ENCODE results near the gene CEBPA.
"Not testable (repeated sequence)": the region's sequence is repeated elsewhere in the genome, so short reads cannot be mapped to it uniquely, and the experiment has no call there.

The CEBPA gene

DNA sequence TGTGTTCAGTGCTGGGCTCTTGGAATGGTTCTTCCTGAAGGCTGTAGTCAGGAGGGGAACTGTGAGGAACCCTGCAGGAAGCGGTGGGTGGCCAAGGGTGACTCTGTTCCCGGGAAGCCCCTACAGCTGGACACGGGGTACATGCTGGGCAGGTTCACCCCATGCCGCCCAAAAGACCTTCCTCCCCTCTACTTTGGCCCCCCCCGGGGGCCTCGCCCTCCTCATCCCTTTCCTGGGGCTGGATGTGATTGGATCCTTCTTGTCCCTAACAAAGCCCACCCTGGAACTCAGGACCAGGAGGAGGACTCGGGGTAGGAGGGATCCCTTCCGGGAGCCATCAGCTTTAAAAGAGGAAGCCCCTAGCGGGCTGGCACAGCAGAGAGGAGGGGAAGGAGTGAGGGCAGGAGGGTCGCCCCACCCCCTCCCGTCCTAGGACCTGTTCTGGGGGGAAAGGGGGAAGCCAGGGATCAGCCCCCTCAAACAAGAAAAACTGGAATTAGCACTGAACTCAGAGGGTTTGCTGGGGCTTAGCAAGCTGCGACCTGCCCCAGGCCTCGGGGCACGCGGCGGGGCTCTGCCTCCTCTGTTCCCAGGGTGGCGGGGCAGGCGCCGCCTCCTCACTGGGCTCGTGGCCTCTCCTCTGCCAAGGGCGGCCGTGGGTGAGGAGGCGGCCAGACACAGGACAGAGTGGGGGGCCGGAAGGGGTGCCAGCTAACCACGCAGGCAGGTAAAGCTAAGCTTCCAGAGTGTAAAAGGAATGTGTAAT, 4.0 kb downstream of the CEBPA start:
- DNase-seq (ENCODE audit: low read depth): no peak
- no peak overlapping the region for H3K4me3 ChIP-seq (ENCODE audit: low read depth, low read length)
- in situ Hi-C loops (cut with HindIII; ENCODE audit: low sequenced_read_pairs): no loop called here

DNA sequence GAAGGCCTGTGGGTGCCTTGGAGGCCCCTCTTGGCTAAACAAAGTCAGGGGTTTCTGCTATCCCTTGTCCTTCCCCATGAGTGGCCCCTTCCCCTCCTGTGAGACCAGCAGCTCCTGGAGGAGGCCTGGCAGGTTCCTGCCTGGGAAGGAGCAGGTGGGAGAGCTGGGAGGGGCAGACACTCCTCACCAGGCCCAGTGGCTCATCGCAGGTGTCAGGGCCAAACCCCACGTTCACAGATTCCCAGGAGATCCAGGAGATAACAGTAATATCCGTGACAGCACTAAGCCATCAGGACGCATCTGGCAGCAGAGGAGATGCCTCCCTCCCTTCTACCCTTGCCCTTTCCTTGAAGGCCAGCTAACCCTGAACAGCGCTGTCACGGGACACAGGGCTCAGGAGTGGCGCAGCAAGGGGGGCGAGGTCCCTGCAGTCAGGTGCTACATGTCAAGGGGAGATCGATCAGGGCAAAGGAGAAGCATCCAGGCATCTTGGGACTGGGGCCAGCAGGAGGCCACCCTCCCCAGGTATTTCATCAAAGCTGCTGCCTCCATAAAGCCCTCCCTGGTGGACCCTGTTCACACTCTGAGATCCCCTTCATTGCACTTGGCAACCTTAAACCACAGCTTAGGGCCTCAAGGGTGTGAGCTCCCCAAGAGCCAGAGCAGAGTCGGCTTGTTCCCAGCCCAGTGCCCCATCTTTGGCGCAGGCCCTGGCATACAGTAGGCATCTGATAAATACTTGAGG, 4.8 kb downstream of the CEBPA start:
- H3K4me3 ChIP-seq (ENCODE audit: low read depth, low read length): no peak overlapping the region
- in situ Hi-C loops (cut with HindIII; ENCODE audit: low sequenced_read_pairs): no loop called here
- no peak for DNase-seq (ENCODE audit: low read depth)
- TF ChIP-seq, protein P1, sequence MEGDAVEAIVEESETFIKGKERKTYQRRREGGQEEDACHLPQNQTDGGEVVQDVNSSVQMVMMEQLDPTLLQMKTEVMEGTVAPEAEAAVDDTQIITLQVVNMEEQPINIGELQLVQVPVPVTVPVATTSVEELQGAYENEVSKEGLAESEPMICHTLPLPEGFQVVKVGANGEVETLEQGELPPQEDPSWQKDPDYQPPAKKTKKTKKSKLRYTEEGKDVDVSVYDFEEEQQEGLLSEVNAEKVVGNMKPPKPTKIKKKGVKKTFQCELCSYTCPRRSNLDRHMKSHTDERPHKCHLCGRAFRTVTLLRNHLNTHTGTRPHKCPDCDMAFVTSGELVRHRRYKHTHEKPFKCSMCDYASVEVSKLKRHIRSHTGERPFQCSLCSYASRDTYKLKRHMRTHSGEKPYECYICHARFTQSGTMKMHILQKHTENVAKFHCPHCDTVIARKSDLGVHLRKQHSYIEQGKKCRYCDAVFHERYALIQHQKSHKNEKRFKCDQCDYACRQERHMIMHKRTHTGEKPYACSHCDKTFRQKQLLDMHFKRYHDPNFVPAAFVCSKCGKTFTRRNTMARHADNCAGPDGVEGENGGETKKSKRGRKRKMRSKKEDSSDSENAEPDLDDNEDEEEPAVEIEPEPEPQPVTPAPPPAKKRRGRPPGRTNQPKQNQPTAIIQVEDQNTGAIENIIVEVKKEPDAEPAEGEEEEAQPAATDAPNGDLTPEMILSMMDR (IDR thresholded peaks at IDR 0.05; ENCODE audit: low read depth, low read length, missing control alignments): no peak

More for the DNA sequence above, 4.0 kb downstream of the CEBPA start:
- TF ChIP-seq, protein P1 (IDR thresholded peaks at IDR 0.05; ENCODE audit: low read depth, low read length, missing control alignments): no peak

DNA sequence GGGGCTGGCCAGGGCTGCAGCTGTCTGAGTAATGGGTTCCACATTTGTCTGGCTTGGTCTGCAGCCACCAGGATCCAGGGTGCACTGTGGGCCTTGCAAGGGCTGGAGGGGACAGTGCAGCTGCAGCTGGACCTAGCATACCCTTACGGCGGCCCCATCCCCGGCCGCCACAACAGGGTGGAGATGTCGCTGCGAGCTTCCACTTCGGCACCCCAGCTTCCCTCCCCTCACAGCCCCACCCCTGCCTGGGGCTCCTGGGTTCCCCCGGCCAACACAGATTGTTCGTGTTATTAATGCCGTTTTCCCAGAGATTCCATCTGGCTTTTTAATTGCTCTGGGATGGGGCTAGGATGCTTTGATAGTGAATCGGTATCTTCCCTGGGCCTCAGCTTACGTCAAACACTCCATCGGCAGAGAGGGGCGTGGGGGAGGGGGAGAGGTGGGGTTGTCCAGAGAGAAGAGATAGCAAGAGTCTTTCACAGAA, 5.8 kb downstream of the CEBPA start:
- TF ChIP-seq, protein P1 (IDR thresholded peaks at IDR 0.05; ENCODE audit: low read depth, low read length, missing control alignments): no peak
- no peak for DNase-seq (ENCODE audit: low read depth)
- H3K4me3 ChIP-seq (ENCODE audit: low read depth, low read length): no peak overlapping the region
- in situ Hi-C loops (cut with HindIII; ENCODE audit: low sequenced_read_pairs): no loop called here

DNA sequence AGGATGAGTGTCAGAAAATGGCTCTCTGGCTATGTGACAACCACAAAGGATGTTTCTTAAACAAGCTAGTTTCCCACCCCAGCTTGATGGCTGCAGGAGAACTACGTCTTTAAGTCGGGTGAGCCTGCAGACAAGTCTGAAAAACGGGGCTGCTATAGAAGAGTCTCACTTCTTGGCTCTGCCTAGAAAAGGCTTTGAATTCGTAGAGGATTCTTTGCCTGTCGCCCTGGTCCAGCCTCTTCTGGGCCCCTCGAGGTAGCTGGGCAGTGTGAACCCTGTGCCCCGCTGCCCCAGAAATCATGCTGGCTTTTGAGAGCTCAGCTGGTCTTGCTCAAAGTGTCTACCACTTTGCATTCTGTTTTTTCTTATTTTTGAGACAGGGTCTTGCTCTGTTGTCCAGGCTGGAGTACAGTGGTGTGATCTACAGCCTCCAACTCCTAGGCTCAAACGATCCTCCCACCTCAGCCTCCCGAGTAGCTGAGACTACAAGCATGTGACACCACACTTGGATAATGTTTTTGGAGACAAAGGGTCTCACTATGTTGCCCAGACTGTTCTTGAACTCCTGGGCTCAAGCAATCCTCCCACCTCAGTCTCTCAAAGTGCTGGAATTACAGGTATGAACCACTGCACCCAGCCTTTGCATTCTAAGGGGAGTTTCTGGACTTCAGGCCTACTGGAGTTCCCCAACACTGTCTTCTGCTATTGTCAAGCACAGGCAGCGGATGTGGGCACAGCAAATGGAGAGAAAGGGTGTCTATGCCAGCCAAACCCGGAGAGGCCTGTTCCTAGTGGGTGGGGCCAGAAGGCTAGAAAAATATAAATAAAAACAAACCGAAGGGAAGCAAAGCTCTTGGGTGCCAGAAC, 6.5 kb downstream of the CEBPA start:
- no peak for DNase-seq (ENCODE audit: low read depth)
- no peak overlapping the region for H3K4me3 ChIP-seq (ENCODE audit: low read depth, low read length)
- in situ Hi-C loops (cut with HindIII; ENCODE audit: low sequenced_read_pairs): no loop called here
- TF ChIP-seq, protein P1 (IDR thresholded peaks at IDR 0.05; ENCODE audit: low read depth, low read length, missing control alignments): no peak

DNA sequence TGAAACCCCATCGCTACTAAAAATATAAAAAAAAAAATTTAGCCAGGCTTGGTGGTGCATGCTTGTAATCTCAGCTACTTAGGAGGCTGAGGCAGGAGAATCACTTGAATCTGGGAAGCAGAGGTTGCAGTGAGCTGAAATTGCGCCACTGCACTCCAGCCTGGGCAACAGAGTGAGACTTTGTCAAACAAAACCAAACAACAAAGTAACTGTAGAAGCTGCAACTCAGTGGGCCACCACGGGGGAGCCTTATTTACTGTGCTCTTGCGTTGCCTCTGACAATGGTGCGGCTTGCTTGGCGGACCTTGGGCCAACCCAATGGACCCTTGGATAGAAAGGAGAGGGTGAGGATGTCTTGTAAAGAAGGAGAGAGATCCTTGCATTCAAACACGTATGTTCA, 7.3 kb downstream of the CEBPA start:
- DNase-seq (ENCODE audit: low read depth); H3K4me3 ChIP-seq (ENCODE audit: low read depth, low read length); in situ Hi-C loops (cut with HindIII; ENCODE audit: low sequenced_read_pairs): not testable (repeated sequence)

DNA sequence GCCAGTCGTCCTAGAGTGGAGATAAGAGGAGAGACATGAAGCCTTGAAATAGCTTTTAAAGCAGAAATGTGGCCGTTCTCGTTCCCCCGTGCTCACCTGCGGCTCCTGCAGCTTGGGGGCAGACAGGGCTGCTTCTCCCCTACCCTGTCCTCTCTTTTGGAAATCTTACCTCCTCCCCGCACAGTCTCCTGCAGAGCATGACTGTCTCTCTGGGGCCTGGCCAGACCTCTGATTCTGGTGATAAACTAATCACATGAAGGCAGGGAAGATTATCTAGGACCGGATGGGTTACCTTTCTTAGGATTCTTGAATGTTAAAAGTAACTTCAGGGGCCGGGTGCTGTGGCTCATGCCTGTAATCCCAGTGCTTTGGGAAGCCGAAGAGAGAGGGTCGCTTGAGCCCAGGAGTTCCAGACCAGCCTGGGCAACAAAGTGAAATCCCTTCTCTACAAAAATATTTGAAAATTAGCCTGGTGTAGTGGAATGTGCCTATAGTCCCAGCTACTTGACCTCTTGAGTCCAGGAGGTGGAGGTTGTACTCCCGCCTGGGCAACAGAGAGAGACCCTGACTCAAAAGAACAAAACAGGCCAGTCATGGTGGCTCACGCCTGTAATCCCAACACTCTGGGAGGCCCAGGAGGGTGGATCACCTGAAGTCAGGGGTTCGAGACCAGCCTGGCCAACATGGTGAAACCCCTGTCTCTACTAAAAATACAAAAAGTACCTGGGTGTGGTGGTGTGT, 8.1 kb downstream of the CEBPA start:
- in situ Hi-C loops (cut with HindIII; ENCODE audit: low sequenced_read_pairs): loop anchor here (5.0 kb wide), 1 partner anchor 47 kb away; no protein-coding TSS in a partner anchor
- no peak for DNase-seq (ENCODE audit: low read depth)
- H3K4me3 ChIP-seq (ENCODE audit: low read depth, low read length): no peak overlapping the region
- TF ChIP-seq, protein P1 (IDR thresholded peaks at IDR 0.05; ENCODE audit: low read depth, low read length, missing control alignments): no peak

All from astrocyte of the cerebellum (primary cell).